GM10847 (cell line): ENCODE data around the gene CD274.

ENCODE experiments used
- POLR2A ChIP-seq: IDR thresholded peaks from 2 replicates; pipeline ENCODE4 v1.6.1; 2011; ENCODE audit not compliant: insufficient read length; ENCODE audit errors: extremely low read depth

The CD274 gene

GRCh38 chr9:5511935-5512580, 61.7 kb downstream of the CD274 start:
- no peak for TF ChIP-seq POLR2A

GRCh38 chr9:5512658-5513452, 62.5 kb downstream of the CD274 start:
- TF ChIP-seq POLR2A: no peak

GRCh38 chr9:5513966-5514616, 63.7 kb downstream of the CD274 start:
- no peak for TF ChIP-seq POLR2A

GRCh38 chr9:5514617-5515260, 64.4 kb downstream of the CD274 start:
- TF ChIP-seq POLR2A: no peak

GRCh38 chr9:5515261-5515650, 64.9 kb downstream of the CD274 start:
- no peak for TF ChIP-seq POLR2A

GRCh38 chr9:5516453-5517220, 66.3 kb downstream of the CD274 start:
- no peak for TF ChIP-seq POLR2A

- TF ChIP-seq POLR2A: no peak
These were observed 68.0 kb downstream of the CD274 start for GRCh38 chr9:5518171-5518936.

GRCh38 chr9:5518937-5519319, 68.6 kb downstream of the CD274 start:
- TF ChIP-seq POLR2A: no peak
